Esophagus muscularis mucosa (tissue), 4 donors: ENCODE results near the gene ZFP14. TPM values are rescaled to one million over a fixed set of nuclear protein-coding genes. Genes with fewer than 3 reads are reported as not detected.

ENCODE experiments used
- DNase-seq: peaks from one replicate; pipeline ENCODE4 v3.0.0-alpha.2; 2017; ENCODE audit errors: extremely low spot score
- H3K27ac ChIP-seq, 4 donors: fragments of 200-600 bp; sonication (generic); replicated peaks in 1 of 4; 1 replicate in 3 of 4; 2 replicates in 1 of 4; pipeline ENCODE4 v1.5.1; 2016 to 2019; ENCODE audit warnings: mild to moderate bottlenecking in 1 of 4
- H3K27me3 ChIP-seq, 4 donors: fragments of 200-600 bp; sonication (generic); one replicate each; pipeline versions ENCODE4 v1.5.1 to v1.6.0; 2016 to 2019
- H3K36me3 ChIP-seq, 4 donors: fragments of 200-600 bp; sonication (generic); one replicate each; pipeline ENCODE4 v1.5.1; 2016 to 2019
- H3K4me1 ChIP-seq, 4 donors: fragments of 200-600 bp; sonication (generic); one replicate each; pipeline ENCODE4 v1.5.1; 2016 to 2019
- H3K4me3 ChIP-seq, 4 donors: fragments of 200-600 bp; sonication (generic); 1 replicate in 2 of 4; 2 replicates in 2 of 4; pipeline ENCODE4 v1.5.1; 2016 to 2019; ENCODE audit warnings: mild to moderate bottlenecking in 4 of 4, moderate library complexity in 1 of 4
- H3K9me3 ChIP-seq, 4 donors: fragments of 200-600 bp; sonication (generic); 1 replicate in 3 of 4; 2 replicates in 1 of 4; pipeline ENCODE4 v1.5.1; 2016 to 2019
- CTCF ChIP-seq, 3 experiments: fragments of 200-600 bp in 2 of 3; fragments of 450-650 bp in 1 of 3; sonication (generic) in 2 of 3; IDR thresholded peaks; one replicate each; pipeline ENCODE4 v1.5.1; 2017 to 2019; ENCODE audit warnings: antibody characterized with exemption in 3 of 3, mild to moderate bottlenecking in 2 of 3, moderate library complexity in 1 of 3
- EP300 ChIP-seq: sonication (generic); formaldehyde crosslinking; IDR thresholded peaks from one replicate; pipeline ENCODE4 v1.6.1; 2017; ENCODE audit warnings: antibody characterized with exemption
- POLR2A ChIP-seq: fragments of 450-650 bp; IDR thresholded peaks from one replicate; pipeline ENCODE4 v1.6.1; 2017; ENCODE audit warnings: antibody characterized with exemption, moderate library complexity, mild to moderate bottlenecking, low read depth
- POLR2AphosphoS5 ChIP-seq, 2 donors: sonication (generic); formaldehyde crosslinking; IDR thresholded peaks; one replicate each; pipeline ENCODE4 v1.6.1; 2017; ENCODE audit warnings: antibody characterized with exemption in 2 of 2
- WGBS: methylation state at CpG from one replicate; pipeline ENCODE4 v1.1.5; 2018; 5-methylcytosine and 5-hydroxymethylcytosine counted together
- intact Hi-C: fragments of 100-400 bp; cut with DNase I; formaldehyde crosslinking; loops from one replicate; pipeline ENCODE4 v1.15.1; 2023
- total RNA-seq, 4 donors: library from RNA; depleted of rRNA; stranded (reverse); fragments of >200 nt; gene quantifications; one replicate each; pipeline versions ENCODE4 v1.1.0 to v1.2.1, GENCODE V29; 2016

The ZFP14 gene
- total RNA-seq, 4 donors from 2014 or later: 2.5 to 5.8 (median 4.1) TPM

- DNase-seq: peak; percentile 92
- WGBS: under 1% methylated on average over 23 of the region's 70 CpGs
- H3K27me3 ChIP-seq: peaks cover 0 to 8% (median 0%) of the 10 kb centered on the region in 4 donors
- peak within 1 kb of the TSS; percentile 77 to 88 (median 80) for H3K4me3 ChIP-seq
- TF ChIP-seq POLR2AphosphoS5 (IDR thresholded peaks at IDR 0.05) (peak; percentile 88), EP300 (no peak), POLR2A (no peak), CTCF (IDR thresholded peaks at IDR 0.05) (no peak)
- H3K27ac ChIP-seq: peak within 1 kb of the TSS; percentile 90 to 93 (median 92)
- peaks cover 0 to 5% (median 0%) of the 10 kb centered on the region in 4 donors for H3K36me3 ChIP-seq
- H3K4me1 ChIP-seq: peaks cover 16 to 41% (median 25%) of the 10 kb centered on the region in 4 donors
- H3K9me3 ChIP-seq: no peaks in the 10 kb centered on the region
- intact Hi-C loops: no loop called here
Measured at GRCh38 chr19:36418287-36419001, 39.4 kb upstream of the ZFP14 start, which contains the start of gene ZFP82. TSS of gene ZFP82 (minus strand) at chr19:36418644. CDS start at chr19:36409789, 8,855 bp downstream.

GRCh38 chr19:36417752-36418286 is 38.8 kb upstream of the ZFP14 start:
- peak overlapping the region; percentile 90 to 93 (median 92) for H3K27ac ChIP-seq
- peaks cover 0 to 8% (median 0%) of the 10 kb centered on the region in 4 donors for H3K36me3 ChIP-seq
- DNase-seq: no peak
- H3K9me3 ChIP-seq: no peaks in the 10 kb centered on the region
- H3K4me3 ChIP-seq: peak overlapping the region; percentile 77 to 88 (median 80)
- H3K4me1 ChIP-seq: peaks cover 16 to 41% (median 25%) of the 10 kb centered on the region in 4 donors
- WGBS: 1% methylated on average over 10 of the region's 25 CpGs
- H3K27me3 ChIP-seq: peaks cover 0 to 8% (median 0%) of the 10 kb centered on the region in 4 donors
- TF ChIP-seq POLR2A (no peak), EP300 (no peak), CTCF (IDR thresholded peaks at IDR 0.05) (no peak), POLR2AphosphoS5 (IDR thresholded peaks at IDR 0.05) (no peak)
- intact Hi-C loops: no loop called here

- TF ChIP-seq POLR2AphosphoS5 (IDR thresholded peaks at IDR 0.05) (no peak), CTCF (IDR thresholded peaks at IDR 0.05) (no peak), EP300 (no peak), POLR2A (no peak)
- Histone ChIP-seq H3K36me3 (peaks cover 38 to 58% (median 49%) of the 10 kb centered on the region in 4 donors), H3K4me1 (no peaks in the 10 kb centered on the region), H3K4me3 (no peak overlapping the region), H3K9me3 (no peaks in the 10 kb centered on the region), H3K27ac (no peak overlapping the region), H3K27me3 (no peaks in the 10 kb centered on the region)
- intact Hi-C loops: no loop called here
- DNase-seq: no peak
- 97% methylated on average over 5 of the region's 5 CpGs for WGBS
Measured at GRCh38 chr19:36409841-36410240, 30.8 kb upstream of the ZFP14 start.

GRCh38 chr19:36408101-36408500 is 29.1 kb upstream of the ZFP14 start:
- DNase-seq: no peak
- Histone ChIP-seq H3K36me3 (peaks cover 47 to 74% (median 65%) of the 10 kb centered on the region in 4 donors), H3K9me3 (no peaks in the 10 kb centered on the region), H3K4me1 (no peaks in the 10 kb centered on the region), H3K27me3 (no peaks in the 10 kb centered on the region), H3K27ac (no peak overlapping the region), H3K4me3 (no peak overlapping the region)
- no peak for TF ChIP-seq POLR2AphosphoS5 (IDR thresholded peaks at IDR 0.05)
- intact Hi-C loops: no loop called here
- 94% methylated on average over 3 of the region's 3 CpGs for WGBS

- no peak for TF ChIP-seq POLR2A
- no peak for TF ChIP-seq EP300
- no peak for TF ChIP-seq POLR2AphosphoS5 (IDR thresholded peaks at IDR 0.05)
- no peak for TF ChIP-seq CTCF (IDR thresholded peaks at IDR 0.05)
- 97% methylated on average over 3 of the region's 3 CpGs for WGBS
- no peak overlapping the region for H3K27ac ChIP-seq
- H3K9me3 ChIP-seq: peaks cover 0 to 2% (median 0%) of the 10 kb centered on the region in 4 donors
- H3K36me3 ChIP-seq: peaks cover 60 to 99% (median 86%) of the 10 kb centered on the region in 4 donors
- intact Hi-C loops: no loop called here
- no peaks in the 10 kb centered on the region for H3K27me3 ChIP-seq
- H3K4me1 ChIP-seq: no peaks in the 10 kb centered on the region
- no peak overlapping the region for H3K4me3 ChIP-seq
- DNase-seq: no peak
Measured at GRCh38 chr19:36404498-36404897, 25.5 kb upstream of the ZFP14 start.
